HG02885 (cell line): ENCODE measurements around the gene FGFR3.
A peak's percentile ranks its signal among the peaks of the same experiment; 100 is the strongest.

Source experiments
- ATAC-seq: cut with Tn5 transposase; IDR thresholded peaks from one replicate; pipeline ENCODE4 v1.9.1; 2021; ENCODE audit warnings: mild to moderate bottlenecking; ENCODE audit not compliant: unreplicated experiment, poor library complexity

Gene FGFR3

GRCh38 chr4:1799387-1800375, 6.6 kb downstream of the FGFR3 start:
- ATAC-seq, result no peak

- no peak for ATAC-seq
Observed at GRCh38 chr4:1800805-1801204, 7.7 kb downstream of the FGFR3 start.

- ATAC-seq, result no peak
Observed at GRCh38 chr4:1801286-1801958, 8.3 kb downstream of the FGFR3 start.

GRCh38 chr4:1802151-1802715, 9.1 kb downstream of the FGFR3 start:
- no peak for ATAC-seq

DNA sequence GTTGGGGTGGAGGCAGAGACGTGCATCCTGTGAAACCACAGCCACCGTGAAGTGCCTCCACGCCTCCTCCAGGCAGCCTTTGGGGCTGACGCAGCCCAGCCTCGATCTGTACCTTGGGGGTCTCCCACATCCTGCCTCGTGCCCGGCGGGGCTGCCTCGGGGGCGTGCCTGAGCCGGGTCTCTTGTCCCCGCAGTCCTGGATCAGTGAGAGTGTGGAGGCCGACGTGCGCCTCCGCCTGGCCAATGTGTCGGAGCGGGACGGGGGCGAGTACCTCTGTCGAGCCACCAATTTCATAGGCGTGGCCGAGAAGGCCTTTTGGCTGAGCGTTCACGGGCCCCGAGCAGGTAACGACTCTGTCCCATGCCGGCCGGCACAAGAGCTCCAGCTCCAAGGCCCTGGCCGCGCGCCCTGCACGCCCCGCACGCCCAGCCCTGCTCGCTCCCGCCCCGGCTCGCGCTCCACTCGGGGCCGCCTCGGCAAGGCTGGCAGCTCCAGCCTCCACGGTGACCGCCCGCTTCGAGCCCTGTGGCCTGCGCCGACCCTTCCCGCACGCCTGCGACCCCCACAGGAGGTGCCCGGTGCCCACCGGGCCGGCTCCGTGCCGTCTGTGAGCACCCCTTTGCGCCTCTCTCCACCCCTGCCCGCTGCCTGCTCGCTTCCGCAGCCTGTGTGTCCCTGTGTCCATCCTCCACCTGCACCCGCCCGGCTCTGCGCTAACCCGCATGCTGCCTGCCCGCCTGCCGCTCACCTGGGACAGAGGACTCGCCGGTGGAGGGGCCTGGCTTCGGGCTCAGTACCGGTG, 9.8 kb downstream of the FGFR3 start:
- ATAC-seq, result no peak

DNA sequence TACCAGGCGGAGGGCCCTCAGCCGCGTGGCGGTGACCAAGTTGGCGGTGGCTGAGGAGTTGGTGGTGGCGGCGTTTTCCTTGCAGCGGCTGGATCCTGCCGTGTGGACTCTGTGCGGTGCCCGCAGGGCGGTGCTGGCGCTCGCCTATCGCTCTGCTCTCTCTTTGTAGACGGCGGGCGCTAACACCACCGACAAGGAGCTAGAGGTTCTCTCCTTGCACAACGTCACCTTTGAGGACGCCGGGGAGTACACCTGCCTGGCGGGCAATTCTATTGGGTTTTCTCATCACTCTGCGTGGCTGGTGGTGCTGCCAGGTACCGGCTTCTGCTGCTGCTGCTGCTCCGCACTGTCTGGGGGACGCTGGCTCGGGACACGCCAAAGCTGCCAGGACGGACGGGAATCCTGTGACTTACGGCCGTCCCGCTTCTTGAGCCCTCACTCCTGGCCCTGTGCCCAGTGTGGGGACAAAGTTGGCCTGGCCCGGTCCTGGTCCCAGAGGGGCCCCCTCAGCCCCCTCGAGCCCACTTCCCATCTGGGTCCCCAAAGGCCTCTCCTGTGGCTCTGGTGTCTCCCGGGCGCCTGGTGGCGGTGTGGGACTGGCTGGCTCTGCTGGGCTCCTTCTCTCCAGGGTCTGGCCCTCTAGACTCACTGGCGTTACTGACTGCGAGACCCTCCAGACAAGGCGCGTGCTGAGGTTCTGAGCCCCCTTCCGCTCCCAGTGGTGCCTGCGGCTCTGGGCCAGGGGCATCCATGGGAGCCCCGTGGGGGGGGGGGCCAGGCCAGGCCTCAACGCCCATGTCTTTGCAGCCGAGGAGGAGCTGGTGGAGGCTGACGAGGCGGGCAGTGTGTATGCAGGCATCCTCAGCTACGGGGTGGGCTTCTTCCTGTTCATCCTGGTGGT, 10.7 kb downstream of the FGFR3 start:
- ATAC-seq, result no peak

GRCh38 chr4:1804638-1805492, 11.8 kb downstream of the FGFR3 start:
- no peak for ATAC-seq

DNA sequence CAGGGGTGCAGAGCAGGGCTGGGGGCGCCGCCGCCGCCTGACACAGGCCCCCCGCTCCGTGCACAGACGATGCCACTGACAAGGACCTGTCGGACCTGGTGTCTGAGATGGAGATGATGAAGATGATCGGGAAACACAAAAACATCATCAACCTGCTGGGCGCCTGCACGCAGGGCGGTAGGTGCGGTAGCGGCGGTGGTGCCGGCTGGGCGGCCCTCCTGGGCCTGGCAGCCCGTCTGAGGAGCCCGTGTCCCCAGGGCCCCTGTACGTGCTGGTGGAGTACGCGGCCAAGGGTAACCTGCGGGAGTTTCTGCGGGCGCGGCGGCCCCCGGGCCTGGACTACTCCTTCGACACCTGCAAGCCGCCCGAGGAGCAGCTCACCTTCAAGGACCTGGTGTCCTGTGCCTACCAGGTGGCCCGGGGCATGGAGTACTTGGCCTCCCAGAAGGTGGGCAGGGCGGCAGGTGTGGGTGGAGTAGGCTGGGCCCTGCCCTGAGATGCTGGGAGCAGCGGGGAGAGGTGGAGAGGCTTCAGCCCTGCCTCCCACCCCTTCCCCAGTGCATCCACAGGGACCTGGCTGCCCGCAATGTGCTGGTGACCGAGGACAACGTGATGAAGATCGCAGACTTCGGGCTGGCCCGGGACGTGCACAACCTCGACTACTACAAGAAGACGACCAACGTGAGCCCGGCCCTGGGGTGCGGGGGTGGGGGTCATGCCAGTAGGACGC, 12.6 kb downstream of the FGFR3 start:
- no peak for ATAC-seq

DNA sequence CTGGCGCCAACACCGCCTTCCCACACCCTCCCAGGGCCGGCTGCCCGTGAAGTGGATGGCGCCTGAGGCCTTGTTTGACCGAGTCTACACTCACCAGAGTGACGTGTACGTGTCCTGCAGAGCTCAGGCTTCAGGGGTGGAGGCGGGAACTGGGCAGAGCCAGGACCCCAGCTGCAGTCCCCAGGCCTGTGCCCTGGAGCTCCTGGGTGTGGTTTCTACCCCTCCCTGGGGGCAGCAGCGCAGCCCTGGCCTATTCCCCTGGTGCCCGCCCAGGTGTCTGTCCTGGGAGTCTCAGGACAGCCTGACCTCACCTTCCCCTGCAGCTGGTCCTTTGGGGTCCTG, 13.1 kb downstream of the FGFR3 start:
- ATAC-seq, result no peak

- ATAC-seq, result no peak
Observed at GRCh38 chr4:1806596-1807331, 13.7 kb downstream of the FGFR3 start.

GRCh38 chr4:1807332-1807777, 14.3 kb downstream of the FGFR3 start:
- ATAC-seq, result no peak

DNA sequence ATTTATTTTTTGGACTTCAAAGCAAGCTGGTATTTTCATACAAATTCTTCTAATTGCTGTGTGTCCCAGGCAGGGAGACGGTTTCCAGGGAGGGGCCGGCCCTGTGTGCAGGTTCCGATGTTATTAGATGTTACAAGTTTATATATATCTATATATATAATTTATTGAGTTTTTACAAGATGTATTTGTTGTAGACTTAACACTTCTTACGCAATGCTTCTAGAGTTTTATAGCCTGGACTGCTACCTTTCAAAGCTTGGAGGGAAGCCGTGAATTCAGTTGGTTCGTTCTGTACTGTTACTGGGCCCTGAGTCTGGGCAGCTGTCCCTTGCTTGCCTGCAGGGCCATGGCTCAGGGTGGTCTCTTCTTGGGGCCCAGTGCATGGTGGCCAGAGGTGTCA, 15.3 kb downstream of the FGFR3 start:
- no peak for ATAC-seq

DNA sequence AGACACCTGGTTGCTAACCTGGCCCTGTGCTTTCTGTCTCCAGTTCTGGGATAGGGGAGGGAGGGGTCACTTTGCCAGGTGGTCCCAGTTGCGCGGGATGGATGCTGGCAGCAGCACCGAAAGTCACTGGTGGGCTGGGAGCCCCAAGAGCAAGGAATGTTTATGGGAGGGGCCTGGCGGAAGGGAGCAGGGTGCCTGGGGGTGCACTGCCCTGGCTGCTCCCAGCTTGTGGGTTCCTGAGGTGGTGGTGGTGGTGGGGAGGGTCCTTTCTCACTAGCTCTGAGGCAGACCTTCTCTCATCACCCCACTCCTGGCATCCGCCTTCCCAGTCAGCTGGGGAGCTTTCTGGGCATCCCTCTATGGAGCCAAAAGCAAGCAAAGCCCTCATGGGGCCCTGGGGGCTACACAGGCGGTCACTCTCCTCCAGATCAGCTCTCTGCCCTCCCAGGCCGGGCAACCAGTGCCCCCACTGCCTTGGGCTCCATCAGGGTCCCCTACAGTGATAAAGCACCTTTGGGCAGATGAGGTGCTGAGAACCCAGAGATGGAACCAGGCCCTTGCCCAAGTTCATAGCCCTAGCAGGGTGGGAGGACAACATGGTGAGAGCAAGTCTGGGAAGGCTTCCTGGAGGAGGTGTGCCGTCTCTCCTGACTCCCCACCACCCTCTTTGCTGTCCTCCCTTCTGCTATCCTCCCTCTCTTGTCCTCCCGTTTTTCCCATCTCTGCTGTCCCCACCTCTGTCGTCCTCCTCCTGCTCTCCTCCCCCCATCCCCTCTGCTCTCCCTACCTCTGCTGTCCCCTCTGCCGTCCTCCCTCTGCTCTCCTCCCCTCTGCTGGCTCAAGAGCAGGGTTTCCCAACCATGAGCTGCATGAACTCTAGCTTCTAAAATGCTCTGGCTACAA, 16.0 kb downstream of the FGFR3 start:
- no peak for ATAC-seq

DNA sequence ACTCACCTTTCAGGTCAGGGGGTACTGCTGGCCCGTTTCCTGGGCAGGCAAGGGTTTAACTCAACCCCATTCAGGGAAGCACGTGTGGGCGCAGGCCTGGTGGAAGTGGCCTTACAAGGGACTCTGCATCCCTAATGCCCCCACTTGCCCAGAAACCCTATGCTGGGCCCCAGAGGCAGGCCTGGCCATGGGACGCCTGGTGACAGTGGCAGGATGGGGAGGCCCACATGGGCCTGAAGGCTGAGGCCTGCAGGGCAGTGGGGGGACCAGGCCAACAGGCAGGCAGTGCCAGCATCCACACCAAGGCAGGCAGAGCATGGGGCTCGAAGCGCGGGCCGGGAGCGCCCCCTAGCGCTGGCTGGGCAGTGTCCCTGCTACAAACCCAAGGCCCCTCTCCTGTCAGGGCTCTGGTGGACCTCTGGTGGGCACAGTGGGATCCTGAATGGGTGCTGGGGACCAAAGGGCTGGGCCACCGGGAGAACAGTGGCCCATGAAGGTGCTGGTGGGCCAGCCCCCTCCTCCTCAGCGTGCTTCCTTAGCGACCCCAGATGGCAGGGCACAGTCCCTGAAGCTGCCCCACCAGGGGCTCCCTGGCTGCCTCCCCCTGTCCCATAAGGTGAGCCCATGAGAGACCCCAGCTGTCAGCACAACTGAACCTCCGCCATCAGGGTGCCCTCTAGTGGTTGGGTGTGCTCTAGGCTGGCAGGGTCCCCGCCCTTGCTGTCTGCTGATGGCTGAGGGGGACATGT, 16.8 kb downstream of the FGFR3 start:
- peak; percentile 58 for ATAC-seq

- ATAC-seq, result no peak
Observed at GRCh38 chr4:1810765-1811164, 17.7 kb downstream of the FGFR3 start.

- no peak for ATAC-seq
Observed at GRCh38 chr4:1812720-1813119, 19.6 kb downstream of the FGFR3 start.
